NCI-H2196 treated with DMSO at 0.1 percent for 48 hours (cell line): ENCODE measurements around the gene SYPL1.
A peak's percentile ranks its signal among the peaks of the same experiment; 100 is the strongest.

Experiments used
- DNase-seq: peaks from one replicate; lab custom pipeline; 2025; ENCODE audit not compliant: unreplicated experiment; lab: John Stamatoyannopoulos, UW

The SYPL1 gene

DNA sequence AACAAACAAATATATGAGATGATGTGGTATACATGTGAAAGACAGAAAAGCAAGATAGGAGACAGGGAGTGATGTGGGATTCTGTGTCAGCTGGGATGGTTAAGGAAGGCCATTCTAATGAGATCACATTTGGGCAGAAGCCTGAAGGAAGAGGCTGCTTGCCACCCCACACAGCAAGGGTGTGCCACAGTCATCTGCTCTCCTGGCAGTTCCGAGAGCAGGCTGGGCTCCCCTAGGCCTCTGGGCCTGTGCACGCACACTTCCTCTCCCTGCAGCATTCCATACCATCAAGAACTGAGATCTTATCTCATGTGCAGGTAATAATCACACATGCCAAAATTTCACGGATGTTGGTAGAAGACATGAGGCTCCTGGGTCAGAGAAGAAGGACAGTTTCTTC is 43.1 kb downstream of the SYPL1 start:
- no peak for DNase-seq

GRCh38 chr7:106068538-106068961 is 43.6 kb downstream of the SYPL1 start:
- no peak for DNase-seq

DNA sequence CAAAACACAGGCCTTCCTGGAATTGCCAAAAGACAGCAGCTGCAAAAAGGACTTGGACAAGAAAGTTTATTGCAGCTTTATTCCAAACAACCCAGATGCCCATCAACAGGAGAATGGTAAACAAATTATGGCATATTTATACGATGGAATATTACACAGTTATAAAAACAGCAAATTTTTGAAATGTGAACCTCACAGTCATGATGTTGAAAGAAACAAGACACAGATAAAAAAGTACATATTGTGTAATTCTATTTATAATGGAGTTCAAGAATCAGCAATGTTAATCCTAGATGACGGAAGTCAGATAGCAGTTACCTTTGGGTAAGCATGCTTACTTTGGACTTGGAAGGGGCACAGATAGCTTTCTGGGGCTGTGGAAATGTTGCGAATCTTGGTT is 44.4 kb downstream of the SYPL1 start:
- DNase-seq, result no peak

DNA sequence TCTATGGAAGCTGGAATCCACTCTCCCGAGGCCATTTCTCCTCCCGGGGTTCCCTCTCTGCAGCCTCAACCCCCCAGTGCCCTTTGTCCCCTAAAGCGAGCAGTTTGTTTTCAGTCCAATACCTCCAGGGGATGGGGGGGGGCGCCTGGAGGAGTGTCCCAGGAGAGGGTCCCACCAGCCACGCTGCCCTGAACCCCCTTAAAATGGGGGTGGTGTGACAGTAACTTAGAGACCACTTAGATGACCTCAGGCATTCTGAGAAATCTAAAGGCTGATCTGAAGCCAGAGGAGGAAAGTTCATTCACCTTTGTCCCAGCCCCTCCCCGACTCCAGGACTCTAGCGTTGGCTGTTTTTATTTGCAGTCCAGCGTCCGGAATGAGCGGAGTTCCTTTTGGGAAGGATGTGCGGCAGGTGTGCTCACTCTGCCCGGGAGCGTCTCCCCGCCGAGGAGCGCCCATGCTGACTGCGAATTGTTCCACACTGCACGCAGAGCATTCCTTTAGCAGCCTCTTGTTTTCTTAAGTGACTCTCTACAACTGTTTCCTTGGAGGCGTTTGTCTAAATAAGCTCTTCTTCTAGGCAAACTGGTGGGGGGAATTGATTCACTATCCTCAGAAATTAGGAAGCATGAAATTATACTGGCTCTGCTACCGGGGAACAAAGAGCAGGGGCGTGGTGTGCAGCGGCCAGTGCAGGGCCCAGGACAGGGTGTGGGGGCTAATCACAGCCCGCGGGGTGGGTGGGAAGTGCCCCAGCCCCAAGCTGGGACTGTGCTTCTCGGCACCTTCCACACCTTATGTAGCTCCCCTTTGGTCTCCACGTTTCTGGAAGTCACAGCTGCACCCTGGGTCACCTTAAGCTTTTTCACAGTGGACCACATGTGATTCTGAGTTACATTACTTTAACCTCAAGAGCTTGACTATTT is 46.3 kb downstream of the SYPL1 start:
- no peak for DNase-seq

GRCh38 chr7:106064771-106065574 is 47.1 kb downstream of the SYPL1 start:
- peak; percentile 89 for DNase-seq

DNA sequence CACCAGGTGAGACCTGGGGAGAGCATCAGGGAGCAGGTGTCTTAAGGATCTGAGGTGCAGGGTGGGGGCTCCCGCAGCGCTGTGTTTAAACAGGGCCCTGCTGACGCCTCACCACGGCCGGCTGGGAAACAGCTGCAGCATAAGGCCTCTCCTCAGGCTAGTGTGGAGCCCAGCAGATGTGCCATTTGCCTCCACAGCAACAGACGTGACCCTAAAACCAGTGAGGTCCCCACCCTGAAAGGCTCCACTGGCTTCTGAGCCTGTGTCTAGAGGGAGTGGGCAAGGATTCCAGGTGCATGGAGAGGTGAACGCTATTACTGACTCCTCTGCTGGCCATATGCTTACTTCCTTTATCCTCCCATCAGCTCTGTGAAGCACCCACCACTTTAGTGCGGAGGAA is 47.8 kb downstream of the SYPL1 start:
- DNase-seq, result no peak

GRCh38 chr7:106063692-106064091 is 48.4 kb downstream of the SYPL1 start:
- DNase-seq, result no peak

DNA sequence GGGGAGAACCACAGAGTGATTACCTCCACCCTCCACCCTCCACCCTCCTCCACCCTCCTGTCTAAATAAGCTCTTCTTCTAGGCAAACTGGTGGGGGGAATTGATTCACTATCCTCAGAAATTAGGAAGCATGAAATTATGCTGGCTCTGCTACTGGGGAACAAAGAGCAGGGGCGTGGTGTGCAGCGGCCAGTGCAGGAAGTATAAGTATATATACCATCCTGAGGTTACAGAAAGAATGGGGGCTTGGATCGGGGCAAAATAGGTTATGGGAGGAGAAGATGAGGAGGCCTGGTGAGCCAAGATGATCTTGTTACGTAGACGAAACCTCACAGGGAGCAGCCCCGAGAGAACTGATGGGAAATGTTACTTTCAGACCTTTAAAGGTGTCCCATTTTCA is 49.1 kb downstream of the SYPL1 start:
- no peak for DNase-seq

DNA sequence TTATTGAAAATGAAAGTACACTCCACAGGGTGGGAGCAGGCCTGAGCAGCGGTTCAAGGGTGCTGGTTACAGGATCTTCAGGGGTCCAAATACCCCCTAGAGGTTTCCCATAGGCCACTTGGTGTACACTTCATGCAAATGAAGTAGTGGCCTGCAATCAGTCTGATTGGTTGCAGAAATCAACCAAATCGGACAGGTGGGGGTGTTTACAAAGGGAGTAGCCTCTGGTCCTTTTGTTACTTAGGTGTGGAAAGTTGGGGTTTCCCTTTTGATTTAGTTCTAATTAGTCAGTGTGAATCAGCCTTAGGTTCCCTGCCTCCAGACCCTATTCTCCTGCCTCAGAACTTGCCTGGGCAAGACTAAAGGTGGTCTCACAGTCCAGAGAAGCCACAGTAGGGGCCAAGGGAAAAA is 49.6 kb downstream of the SYPL1 start:
- DNase-seq, result no peak

DNA sequence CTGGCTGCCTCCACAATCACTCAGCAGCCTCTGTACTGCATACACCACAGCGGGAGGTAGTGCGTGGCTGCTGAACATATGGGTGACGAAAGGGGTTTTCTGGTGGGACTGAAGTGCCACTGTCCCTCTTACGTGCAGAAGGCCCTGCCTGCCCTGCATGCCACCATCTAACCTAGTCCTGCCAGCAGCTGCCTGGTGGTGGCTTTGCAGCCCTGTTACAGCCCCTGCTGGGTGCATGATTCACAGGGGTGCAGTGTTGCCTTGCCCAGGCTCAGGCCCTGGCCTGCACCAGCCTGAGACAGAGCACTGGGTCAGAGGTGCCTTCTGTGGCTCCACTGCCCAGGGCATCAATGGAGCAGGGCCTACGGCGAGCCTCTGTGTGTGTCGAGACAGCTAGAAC is 50.1 kb downstream of the SYPL1 start:
- DNase-seq, result no peak

GRCh38 chr7:106061301-106061979 is 50.7 kb downstream of the SYPL1 start:
- no peak for DNase-seq

- no peak for DNase-seq
Measured at GRCh38 chr7:106060394-106060920, 51.7 kb downstream of the SYPL1 start.

DNA sequence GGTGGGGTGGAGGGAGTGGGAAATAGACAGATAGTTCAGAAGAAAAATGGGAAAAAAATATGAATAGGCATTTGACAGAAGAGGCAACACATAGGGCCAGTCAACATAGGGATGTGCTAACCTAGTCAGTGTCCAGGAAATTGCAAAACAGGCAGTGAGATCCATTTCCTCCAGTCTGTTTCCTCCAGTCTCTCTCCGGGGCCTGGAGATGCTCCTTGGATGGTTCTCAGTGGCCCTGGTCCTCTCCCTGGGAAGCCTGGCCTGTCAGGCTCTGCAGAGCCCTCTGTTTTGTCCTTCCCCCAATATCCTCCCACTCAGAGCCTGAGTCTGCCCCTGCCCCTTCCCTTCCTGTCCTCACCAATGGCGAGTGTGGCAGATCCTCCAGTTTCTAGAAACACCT is 52.6 kb downstream of the SYPL1 start:
- no peak for DNase-seq

- DNase-seq, result no peak
Measured at GRCh38 chr7:106058928-106059324, 53.2 kb downstream of the SYPL1 start.

- DNase-seq, result no peak
Measured at GRCh38 chr7:106057962-106058927, 53.9 kb downstream of the SYPL1 start.

DNA sequence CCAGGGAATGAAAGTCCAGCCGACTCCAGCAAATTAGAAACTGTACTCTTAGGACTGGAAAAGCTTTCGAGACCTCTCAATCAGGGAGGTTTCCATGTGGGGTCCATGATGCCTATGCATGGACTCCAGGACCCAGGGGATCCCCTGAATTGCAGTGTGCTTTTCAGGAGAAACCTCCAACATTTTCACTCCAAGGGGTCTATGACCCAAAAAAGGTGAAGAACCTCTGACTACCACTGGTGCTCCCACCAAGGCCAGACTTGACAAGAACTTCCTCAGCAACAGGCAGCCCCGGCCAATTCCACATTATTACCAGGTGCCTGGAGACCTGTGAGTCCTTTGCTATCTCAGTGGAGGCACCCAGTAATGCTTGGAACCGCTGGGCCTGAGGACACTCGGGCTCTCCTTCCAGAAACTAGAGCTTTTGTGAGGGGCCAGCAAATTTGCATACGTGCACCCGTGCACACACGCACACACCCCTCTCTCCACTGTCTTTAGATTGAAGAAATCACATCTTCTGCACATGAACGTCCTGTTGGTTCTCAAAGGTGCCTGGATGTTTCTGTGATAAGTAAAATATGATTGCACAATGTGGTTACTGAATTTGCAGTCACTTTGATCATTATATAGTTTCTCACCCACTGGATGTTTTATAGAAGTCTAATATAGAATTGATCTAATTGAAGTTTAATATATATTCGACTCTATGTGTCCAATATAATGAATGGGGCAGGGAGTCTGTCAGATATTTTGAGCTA is 54.7 kb downstream of the SYPL1 start:
- no peak for DNase-seq

DNA sequence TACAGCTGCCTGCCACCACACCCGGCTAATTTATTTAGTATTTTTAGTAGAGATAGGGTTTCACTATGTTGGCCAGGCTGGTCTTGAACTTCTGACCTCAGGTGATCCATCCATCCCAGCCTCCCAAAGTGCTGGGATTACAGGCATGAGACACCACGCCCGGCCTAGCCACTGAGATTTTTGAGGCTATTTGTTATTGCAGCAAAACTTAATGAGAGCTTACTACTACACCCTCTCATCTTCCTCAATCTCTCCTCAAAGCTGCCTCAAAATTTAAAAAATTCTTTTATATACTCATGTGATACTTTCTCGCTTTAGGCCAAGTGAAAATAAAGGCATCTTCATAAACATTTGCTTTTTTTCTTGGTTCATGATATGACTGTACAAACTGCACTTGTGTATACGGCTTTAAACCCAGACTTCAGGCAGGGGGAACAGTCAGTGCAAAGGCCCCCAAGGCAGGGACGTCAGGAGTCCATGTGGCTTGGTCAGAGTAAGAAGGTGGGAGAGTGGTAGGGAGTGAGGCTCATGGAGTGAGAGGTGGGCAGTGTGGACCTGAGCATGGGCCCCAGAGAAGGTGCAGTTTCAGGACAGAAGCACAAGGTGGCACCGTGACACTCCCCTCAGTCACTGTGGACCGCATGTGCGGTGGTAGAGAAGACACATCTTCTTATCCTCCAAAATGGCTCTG is 55.5 kb downstream of the SYPL1 start:
- peak; percentile 42 for DNase-seq

DNA sequence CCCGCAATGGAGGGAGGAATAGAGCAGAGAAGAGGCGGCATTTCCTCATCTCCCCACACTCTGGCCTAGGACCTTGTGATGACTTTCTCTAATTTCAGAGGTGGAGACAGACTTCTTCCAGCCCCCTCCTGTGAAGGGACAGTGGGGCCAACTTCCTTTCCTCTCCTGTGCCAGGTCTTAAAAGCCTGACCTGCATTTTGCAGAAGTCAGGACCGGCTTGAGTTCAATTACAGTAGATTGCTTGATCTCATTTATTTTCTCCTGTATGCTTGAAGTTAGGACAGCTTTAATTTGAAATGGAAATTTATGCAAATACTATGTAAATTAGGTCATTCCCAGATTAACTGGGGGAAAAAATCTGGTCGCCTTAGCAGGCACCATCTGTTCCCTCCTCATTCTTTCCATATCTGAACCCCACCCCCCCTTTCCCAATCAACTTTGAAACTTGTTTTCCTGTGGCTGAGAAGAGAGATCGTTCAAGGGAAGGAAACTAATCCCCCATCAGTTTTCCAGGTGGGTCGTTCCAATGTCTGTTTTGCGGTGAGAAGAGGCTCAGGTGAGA is 57.1 kb downstream of the SYPL1 start:
- no peak for DNase-seq
